Uterus (tissue), 4 donors: Measurements from ENCODE around the gene ZNF311. TPM values are rescaled to one million over a fixed set of nuclear protein-coding genes. Genes with fewer than 3 reads are reported as not detected.

Source experiments
- DNase-seq, 2 donors: peaks; one replicate each; pipeline ENCODE4 v3.0.0-alpha.2; 2019 to 2020
- H3K27ac ChIP-seq, 2 donors: fragments of 200-600 bp; sonication (generic); 1 replicate in 1 of 2; 2 replicates in 1 of 2; pipeline ENCODE4 v1.5.1; 2016 to 2018
- H3K27me3 ChIP-seq, 2 donors: fragments of 200-600 bp; sonication (generic); one replicate each; pipeline ENCODE4 v1.5.1; 2018 to 2019; ENCODE audit warnings: control low read depth in 1 of 2
- H3K36me3 ChIP-seq, 2 donors: fragments of 200-600 bp; sonication (generic); one replicate each; pipeline ENCODE4 v1.5.1; 2019; ENCODE audit warnings: control low read depth in 1 of 2
- H3K4me1 ChIP-seq, 2 donors: fragments of 200-600 bp; sonication (generic); one replicate each; pipeline ENCODE4 v1.5.1; 2018 to 2019; ENCODE audit warnings: control low read depth in 1 of 2
- H3K4me3 ChIP-seq, 2 donors: fragments of 200-600 bp; sonication (generic); 1 replicate in 1 of 2; 2 replicates in 1 of 2; pipeline ENCODE4 v1.5.1; 2018 to 2019; ENCODE audit warnings: mild to moderate bottlenecking in 1 of 2
- H3K9me3 ChIP-seq, 2 donors: fragments of 200-600 bp; sonication (generic); one replicate each; pipeline ENCODE4 v1.5.1; 2019; ENCODE audit warnings: control low read depth in 1 of 2
- POLR2A ChIP-seq, 2 donors: fragments of 450-650 bp; IDR thresholded peaks; one replicate each; pipeline ENCODE4 v1.6.1; 2016; ENCODE audit warnings: antibody characterized with exemption in 2 of 2, mild to moderate bottlenecking in 1 of 2, moderate library complexity in 1 of 2
- intact Hi-C: fragments of 100-400 bp; cut with DNase I; formaldehyde crosslinking; loops from one replicate; pipeline ENCODE4 v1.15.1; 2023; ENCODE audit warnings: low total_unique reads
- small RNA-seq: library from RNA; depleted of rRNA; stranded (forward); fragments of <200 nt; gene quantifications from one replicate; pipeline ENCODE3, GENCODE V24; 2016
- total RNA-seq, 4 donors: library from RNA; depleted of rRNA in 3 of 4; stranded (reverse); fragments of >200 nt in 3 of 4; gene quantifications; one replicate each; pipeline versions ENCODE4 v1.1.0 to v1.2.4, GENCODE V29; 2014 to 2023
- TF ChIP-seq, protein P1 (sequence below), 4 experiments: fragments of 200-600 bp in 2 of 4; fragments of 450-650 bp in 2 of 4; sonication (generic) in 2 of 4; IDR thresholded peaks; one replicate each; pipeline ENCODE4 v1.5.1; 2016 to 2019; ENCODE audit warnings: antibody characterized with exemption in 4 of 4, mild to moderate bottlenecking in 2 of 4, moderate library complexity in 1 of 4
- donor health status: DM: yes; HTN: yes; CAD: no.

ZNF311 gene
- total RNA-seq, 4 donors from 2014 or later = 0.51 to 4.1 (median 1.1) TPM

DNA sequence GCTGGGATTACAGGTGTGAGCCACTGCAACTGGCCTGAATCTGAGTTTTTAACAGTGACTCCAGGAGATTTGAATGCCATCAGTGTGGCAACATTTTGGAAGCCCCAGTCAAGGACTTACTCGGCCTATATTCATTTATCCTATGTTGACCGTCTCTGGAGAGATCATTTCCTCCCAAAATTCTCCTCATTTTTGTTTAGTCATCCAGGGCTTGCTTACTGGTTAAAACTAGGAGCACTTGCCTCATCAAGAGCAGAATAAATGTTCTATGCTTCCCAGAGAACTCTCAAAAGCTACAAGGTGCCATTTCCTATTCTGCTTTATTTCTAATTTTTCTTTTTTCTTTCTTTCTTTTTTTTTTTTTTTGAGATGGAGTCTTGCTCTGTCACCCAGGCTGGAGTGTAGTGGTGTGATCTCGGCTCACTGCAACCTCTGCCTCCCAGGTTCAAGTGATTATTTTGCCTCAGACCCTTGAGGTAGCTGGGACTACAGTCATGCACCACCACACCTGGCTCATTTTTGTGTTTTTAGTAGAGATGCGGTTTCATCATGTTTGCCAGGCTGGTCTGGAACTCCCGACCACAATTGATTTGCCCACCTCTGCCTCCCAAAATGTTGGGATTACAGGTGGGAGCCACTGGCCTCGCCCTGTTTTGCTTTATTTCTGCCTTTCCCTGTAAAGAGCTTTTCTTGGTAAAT is 57.9 kb downstream of the ZNF311 start:
- no peak overlapping the region for H3K27ac ChIP-seq
- no peak overlapping the region for H3K4me3 ChIP-seq
- H3K36me3 ChIP-seq = no peaks in the 10 kb centered on the region
- no peaks in the 10 kb centered on the region for H3K9me3 ChIP-seq
- no peak for DNase-seq
- no peaks in the 10 kb centered on the region for H3K27me3 ChIP-seq
- no peaks in the 10 kb centered on the region for H3K4me1 ChIP-seq
- TF ChIP-seq, protein P1, sequence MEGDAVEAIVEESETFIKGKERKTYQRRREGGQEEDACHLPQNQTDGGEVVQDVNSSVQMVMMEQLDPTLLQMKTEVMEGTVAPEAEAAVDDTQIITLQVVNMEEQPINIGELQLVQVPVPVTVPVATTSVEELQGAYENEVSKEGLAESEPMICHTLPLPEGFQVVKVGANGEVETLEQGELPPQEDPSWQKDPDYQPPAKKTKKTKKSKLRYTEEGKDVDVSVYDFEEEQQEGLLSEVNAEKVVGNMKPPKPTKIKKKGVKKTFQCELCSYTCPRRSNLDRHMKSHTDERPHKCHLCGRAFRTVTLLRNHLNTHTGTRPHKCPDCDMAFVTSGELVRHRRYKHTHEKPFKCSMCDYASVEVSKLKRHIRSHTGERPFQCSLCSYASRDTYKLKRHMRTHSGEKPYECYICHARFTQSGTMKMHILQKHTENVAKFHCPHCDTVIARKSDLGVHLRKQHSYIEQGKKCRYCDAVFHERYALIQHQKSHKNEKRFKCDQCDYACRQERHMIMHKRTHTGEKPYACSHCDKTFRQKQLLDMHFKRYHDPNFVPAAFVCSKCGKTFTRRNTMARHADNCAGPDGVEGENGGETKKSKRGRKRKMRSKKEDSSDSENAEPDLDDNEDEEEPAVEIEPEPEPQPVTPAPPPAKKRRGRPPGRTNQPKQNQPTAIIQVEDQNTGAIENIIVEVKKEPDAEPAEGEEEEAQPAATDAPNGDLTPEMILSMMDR (IDR thresholded peaks at IDR 0.05) = no peak
- no peak for TF ChIP-seq POLR2A (IDR thresholded peaks at IDR 0.05)
- intact Hi-C loops = no loop called here

DNA sequence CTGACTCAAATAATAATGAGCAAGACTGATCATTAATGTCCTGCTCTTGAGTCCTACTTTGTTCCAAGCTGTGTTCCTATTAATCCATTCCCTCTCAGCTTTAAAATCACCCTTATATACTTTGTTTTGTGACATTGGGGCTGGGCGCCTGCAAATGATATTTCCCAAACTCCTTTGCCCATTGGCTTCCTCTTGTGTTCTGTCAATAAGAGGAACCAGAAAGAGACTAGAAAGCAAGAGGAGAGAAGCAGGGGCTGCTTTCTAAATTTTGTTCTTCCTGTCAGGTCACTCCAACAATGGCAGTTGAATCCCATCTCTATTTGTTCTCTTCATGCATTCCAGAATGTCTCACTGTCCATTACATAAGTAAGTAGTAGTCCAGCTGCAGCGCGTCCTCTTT is 59.8 kb downstream of the ZNF311 start:
- Histone ChIP-seq H3K4me3 (no peak overlapping the region), H3K9me3 (no peaks in the 10 kb centered on the region), H3K27me3 (no peaks in the 10 kb centered on the region), H3K4me1 (no peaks in the 10 kb centered on the region), H3K27ac (no peak overlapping the region), H3K36me3 (no peaks in the 10 kb centered on the region)
- TF ChIP-seq, protein P1 (IDR thresholded peaks at IDR 0.05) = no peak
- no peak for TF ChIP-seq POLR2A (IDR thresholded peaks at IDR 0.05)
- no peak for DNase-seq
- intact Hi-C loops = no loop called here

Small RNAs within 50 kb of the gene (small RNA-seq; reads per million reads assigned to genes)
- not detected for gene RN7SL471P

Other genes starting within 250 kb of the ZNF311 start
- 100 to 1,000 TPM in 1 of 4 donors, 10 to 100 TPM in 3; 24.6 to 108 (median 48.7) TPM for gene TRIM27, start 81.3 kb downstream of the ZNF311 start, total RNA-seq
- gene OR2W1, start 39.9 kb upstream of the ZNF311 start, total RNA-seq = not detected
- gene OR2B3, start 82.0 kb upstream of the ZNF311 start, total RNA-seq = not detected
- gene OR2J1, start 94.2 kb upstream of the ZNF311 start, total RNA-seq = not detected
- gene OR2J3, start 102.7 kb upstream of the ZNF311 start, total RNA-seq = not detected
- 10 to 100 TPM in 1 of 4 donors, not detected in 3; 11.8 TPM for gene OR2J2, start 165.6 kb upstream of the ZNF311 start, total RNA-seq